Fibroblast of lung (primary cell): Measurements from ENCODE around the gene AASDH. TPM values are rescaled to one million over a fixed set of nuclear protein-coding genes. Genes with fewer than 3 reads are reported as not detected.

ENCODE experiments used
- DNase-seq, 2 donors: peaks; one replicate each; pipeline versions ENCODE4 v3.0.0 to v3.0.0-alpha.2; 2010; ENCODE audit warnings: low read depth in 2 of 2
- H2AFZ ChIP-seq: 2 replicates; pipeline ENCODE4 v1.5.1; 2012; ENCODE audit warnings: low read length, control low read depth, inconsistent platforms
- H3K27ac ChIP-seq: 2 replicates; pipeline ENCODE4 v1.5.1; 2011; ENCODE audit warnings: low read length, control low read depth; ENCODE audit not compliant: insufficient read depth
- H3K27me3 ChIP-seq: 2 replicates; pipeline ENCODE4 v1.5.1; 2011; ENCODE audit warnings: mild to moderate bottlenecking, low read length; ENCODE audit not compliant: control insufficient read depth, insufficient read depth
- H3K36me3 ChIP-seq: 2 replicates; pipeline ENCODE4 v1.5.1; 2011; ENCODE audit warnings: low read length; ENCODE audit not compliant: control insufficient read depth, insufficient read depth
- H3K4me1 ChIP-seq: 2 replicates; pipeline ENCODE4 v1.5.1; 2011; ENCODE audit warnings: low read length; ENCODE audit not compliant: control insufficient read depth, insufficient read depth; ENCODE audit errors: extremely low read depth
- H3K4me2 ChIP-seq: 2 replicates; pipeline ENCODE4 v1.5.1; 2011; ENCODE audit warnings: low read length, control low read depth; ENCODE audit not compliant: insufficient read depth; ENCODE audit errors: extremely low read depth
- H3K4me3 ChIP-seq, 4 experiments: fragments of 200-600 bp in 1 of 4; sonication (generic) in 1 of 4; replicated peaks in 1 of 4; 2 replicates each; pipeline ENCODE4 v1.5.1; 2011 to 2016; ENCODE audit warnings: low read length in 4 of 4, low read depth in 3 of 4, mild to moderate bottlenecking in 3 of 4, control low read depth in 2 of 4, inconsistent platforms in 1 of 4, mixed read lengths in 1 of 4; ENCODE audit not compliant: insufficient read depth in 1 of 4; ENCODE audit errors: control extremely low read depth in 1 of 4
- H3K79me2 ChIP-seq: 2 replicates; pipeline ENCODE4 v1.5.1; 2012; ENCODE audit warnings: mild to moderate bottlenecking, low read length, inconsistent platforms; ENCODE audit not compliant: control insufficient read depth, insufficient read depth
- H3K9ac ChIP-seq: 2 replicates; pipeline ENCODE4 v1.5.1; 2011; ENCODE audit warnings: mild to moderate bottlenecking, low read length, control low read depth; ENCODE audit not compliant: insufficient read depth
- H3K9me3 ChIP-seq: 2 replicates; pipeline ENCODE4 v1.5.1; 2012; ENCODE audit warnings: low read depth, low read length; ENCODE audit not compliant: control insufficient read depth, insufficient read depth
- H4K20me1 ChIP-seq: 2 replicates; pipeline ENCODE4 v1.5.1; 2011; ENCODE audit warnings: low read length; ENCODE audit not compliant: control insufficient read depth, insufficient read depth; ENCODE audit errors: extremely low read depth
- CTCF ChIP-seq, 2 donors: IDR thresholded peaks in 1 of 2; conservative IDR thresholded peaks in 1 of 2; 1 replicate in 1 of 2; 2 replicates in 1 of 2; pipeline ENCODE4 v1.5.1; 2011 to 2012; ENCODE audit warnings: low read length in 2 of 2, control low read depth in 1 of 2, inconsistent platforms in 1 of 2, low read depth in 1 of 2, mild to moderate bottlenecking in 1 of 2
- EZH2 ChIP-seq: IDR thresholded peaks from 2 replicates; pipeline ENCODE4 v1.5.1; 2012; ENCODE audit warnings: low read length, control low read depth, mild to moderate bottlenecking; ENCODE audit errors: missing control alignments
- polyA plus RNA-seq, 2 donors: library from polyadenylated mRNA; depleted of rRNA in 1 of 2; stranded (reverse) in 1 of 2; unstranded in 1 of 2; fragments of >200 nt; gene quantifications; 2 replicates each; pipeline ENCODE4 v1.2.1, GENCODE V29; 2011 to 2012; ENCODE audit warnings: missing spikeins in 1 of 2
- total RNA-seq: library from RNA; depleted of rRNA; stranded (reverse); fragments of >200 nt; gene quantifications from 2 replicates; pipeline ENCODE4 v1.2.1, GENCODE V29; 2014

Gene AASDH
- total and polyA plus RNA-seq, 2 donors (not counting 1 experiment from before 2014, with no cell fraction given) = 10.0 to 24.6 TPM

GRCh38 chr4:56321251-56321650 is 66.0 kb downstream of the AASDH start:
- Histone ChIP-seq H3K27ac (no peak overlapping the region), H4K20me1 (no peaks in the 10 kb centered on the region), H3K4me1 (no peaks in the 10 kb centered on the region), H3K27me3 (no peaks in the 10 kb centered on the region), H3K4me2 (no peak overlapping the region), H3K36me3 (no peaks in the 10 kb centered on the region), H3K9me3 (no peaks in the 10 kb centered on the region), H3K9ac (no peak overlapping the region), H3K4me3 (no peak overlapping the region), H3K79me2 (no peaks in the 10 kb centered on the region), H2AFZ (no peak overlapping the region)
- TF ChIP-seq CTCF (conservative IDR thresholded peaks at IDR 0.05 in 1 of 2, IDR thresholded peaks at IDR 0.05 in 1 of 2; ENCODE audit: low read depth in 1 of 2, low read length in 2 of 2) (no peak), EZH2 (no peak)
- peak; percentile 44 to 62 for DNase-seq

- DNase-seq = peak; percentile 58 to 61
- no peak overlapping the region for H3K4me3 ChIP-seq
- H3K9ac ChIP-seq = no peak overlapping the region
- H3K79me2 ChIP-seq = no peaks in the 10 kb centered on the region
- no peak overlapping the region for H3K27ac ChIP-seq
- TF ChIP-seq CTCF (conservative IDR thresholded peaks at IDR 0.05 in 1 of 2, IDR thresholded peaks at IDR 0.05 in 1 of 2; ENCODE audit: low read depth in 1 of 2, low read length in 2 of 2) (no peak), EZH2 (no peak)
- H3K9me3 ChIP-seq = no peaks in the 10 kb centered on the region
- no peaks in the 10 kb centered on the region for H3K36me3 ChIP-seq
- H3K4me2 ChIP-seq = no peak overlapping the region
- H2AFZ ChIP-seq = no peak overlapping the region
- no peaks in the 10 kb centered on the region for H4K20me1 ChIP-seq
- no peaks in the 10 kb centered on the region for H3K27me3 ChIP-seq
- no peaks in the 10 kb centered on the region for H3K4me1 ChIP-seq
Observed at GRCh38 chr4:56320293-56320692, 67.0 kb downstream of the AASDH start.

GRCh38 chr4:56318555-56318954 is 68.7 kb downstream of the AASDH start:
- Histone ChIP-seq H3K4me1 (no peaks in the 10 kb centered on the region), H3K4me2 (no peak overlapping the region), H2AFZ (no peak overlapping the region), H3K9ac (no peak overlapping the region), H3K9me3 (no peaks in the 10 kb centered on the region), H3K4me3 (no peak overlapping the region), H3K27ac (no peak overlapping the region), H4K20me1 (no peaks in the 10 kb centered on the region), H3K27me3 (no peaks in the 10 kb centered on the region), H3K36me3 (no peaks in the 10 kb centered on the region), H3K79me2 (no peaks in the 10 kb centered on the region)
- TF ChIP-seq CTCF (conservative IDR thresholded peaks at IDR 0.05 in 1 of 2, IDR thresholded peaks at IDR 0.05 in 1 of 2; ENCODE audit: low read depth in 1 of 2, low read length in 2 of 2) (no peak), EZH2 (no peak)
- no peak for DNase-seq
